Upper lobe of left lung (tissue), 4 donors: Measurements from ENCODE around the gene PTPRK.

Experiments used
- POLR2AphosphoS5 ChIP-seq, 2 donors: sonication (generic); formaldehyde crosslinking; IDR thresholded peaks; one replicate each; pipeline ENCODE4 v1.5.1; 2017; ENCODE audit warnings: antibody characterized with exemption in 2 of 2
- TF ChIP-seq, protein P1 (sequence below), 6 experiments: fragments of 450-650 bp in 4 of 6; fragments of 200-600 bp in 2 of 6; sonication (generic) in 2 of 6; IDR thresholded peaks; one replicate each; pipeline ENCODE4 v1.5.1; 2016 to 2019; ENCODE audit warnings: antibody characterized with exemption in 6 of 6

DNA sequence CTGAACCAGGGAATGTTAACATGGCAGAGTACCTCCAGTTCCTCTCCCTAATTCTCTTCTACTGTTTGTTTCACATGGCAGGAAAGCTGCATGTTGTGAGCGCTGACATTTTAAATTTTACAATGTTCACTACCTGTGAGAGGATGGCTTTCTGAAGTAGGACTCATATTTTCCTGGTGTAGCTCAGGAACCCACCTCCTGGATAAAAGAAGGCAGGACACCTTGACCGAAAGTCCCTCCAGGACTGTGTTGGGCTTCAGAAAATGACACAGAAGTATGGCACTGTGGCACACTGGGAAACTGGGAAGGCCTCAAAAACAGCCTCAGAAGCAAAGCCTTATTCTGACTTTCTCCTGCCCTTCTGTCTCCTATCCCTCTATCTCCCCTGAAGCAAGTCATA is 33.3 kb downstream of the PTPRK start:
- TF ChIP-seq, protein P1, sequence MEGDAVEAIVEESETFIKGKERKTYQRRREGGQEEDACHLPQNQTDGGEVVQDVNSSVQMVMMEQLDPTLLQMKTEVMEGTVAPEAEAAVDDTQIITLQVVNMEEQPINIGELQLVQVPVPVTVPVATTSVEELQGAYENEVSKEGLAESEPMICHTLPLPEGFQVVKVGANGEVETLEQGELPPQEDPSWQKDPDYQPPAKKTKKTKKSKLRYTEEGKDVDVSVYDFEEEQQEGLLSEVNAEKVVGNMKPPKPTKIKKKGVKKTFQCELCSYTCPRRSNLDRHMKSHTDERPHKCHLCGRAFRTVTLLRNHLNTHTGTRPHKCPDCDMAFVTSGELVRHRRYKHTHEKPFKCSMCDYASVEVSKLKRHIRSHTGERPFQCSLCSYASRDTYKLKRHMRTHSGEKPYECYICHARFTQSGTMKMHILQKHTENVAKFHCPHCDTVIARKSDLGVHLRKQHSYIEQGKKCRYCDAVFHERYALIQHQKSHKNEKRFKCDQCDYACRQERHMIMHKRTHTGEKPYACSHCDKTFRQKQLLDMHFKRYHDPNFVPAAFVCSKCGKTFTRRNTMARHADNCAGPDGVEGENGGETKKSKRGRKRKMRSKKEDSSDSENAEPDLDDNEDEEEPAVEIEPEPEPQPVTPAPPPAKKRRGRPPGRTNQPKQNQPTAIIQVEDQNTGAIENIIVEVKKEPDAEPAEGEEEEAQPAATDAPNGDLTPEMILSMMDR (IDR thresholded peaks at IDR 0.05), result no peak
- TF ChIP-seq POLR2AphosphoS5 (IDR thresholded peaks at IDR 0.05), result no peak
